Panc1 (cell line): Measurements from ENCODE around the gene PIK3R4.

Experiments
- CTCF ChIP-seq: fragments of 450-650 bp; IDR thresholded peaks from 2 replicates; pipeline ENCODE4 v1.5.1; 2017; ENCODE audit warnings: mild to moderate bottlenecking
- POLR2AphosphoS5 ChIP-seq: IDR thresholded peaks from 2 replicates; pipeline ENCODE4 v1.6.1; 2012; ENCODE audit warnings: mild to moderate bottlenecking, low read depth, low read length, moderate library complexity
- SIN3A ChIP-seq: IDR thresholded peaks from 2 replicates; pipeline ENCODE4 v1.6.1; 2012; ENCODE audit warnings: low read depth, mild to moderate bottlenecking, low read length, moderate library complexity, borderline replicate concordance; ENCODE audit not compliant: insufficient read depth
- TCF7L2 ChIP-seq: IDR thresholded peaks from 2 replicates; pipeline ENCODE4 v1.6.1; 2011; ENCODE audit warnings: mild to moderate bottlenecking, low read depth, low read length, inconsistent platforms
- TF ChIP-seq, protein P1 (sequence below), 2 experiments: IDR thresholded peaks; 2 replicates each; pipeline ENCODE4 v1.6.1; 2011 to 2012; ENCODE audit warnings: low read depth in 2 of 2, control low read depth in 1 of 2, low read length in 1 of 2, mild to moderate bottlenecking in 1 of 2, moderate library complexity in 1 of 2; ENCODE audit not compliant: insufficient read depth in 1 of 2

DNA sequence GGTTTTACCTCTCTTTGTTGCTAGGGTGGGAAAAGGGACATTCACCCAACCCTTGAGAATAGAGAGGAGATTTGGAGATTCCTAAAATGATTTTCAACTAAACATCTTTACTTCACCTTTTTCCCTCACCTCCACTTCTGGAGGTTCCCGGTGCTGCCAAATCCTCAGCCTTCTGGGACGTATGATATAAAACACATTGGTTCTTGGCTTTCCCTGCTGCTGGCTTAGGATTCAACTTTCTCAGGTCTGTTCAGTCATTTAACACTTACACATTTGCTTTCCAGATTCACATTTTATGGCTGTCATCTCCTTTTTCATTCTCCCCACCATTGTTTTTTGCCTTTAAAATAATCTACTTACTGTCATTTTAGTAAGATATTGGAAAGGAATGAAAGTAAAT is 106.6 kb downstream of the PIK3R4 start:
- TF ChIP-seq POLR2AphosphoS5 (no peak), CTCF (no peak), TCF7L2 (no peak), SIN3A (no peak)
- TF ChIP-seq, protein P1, sequence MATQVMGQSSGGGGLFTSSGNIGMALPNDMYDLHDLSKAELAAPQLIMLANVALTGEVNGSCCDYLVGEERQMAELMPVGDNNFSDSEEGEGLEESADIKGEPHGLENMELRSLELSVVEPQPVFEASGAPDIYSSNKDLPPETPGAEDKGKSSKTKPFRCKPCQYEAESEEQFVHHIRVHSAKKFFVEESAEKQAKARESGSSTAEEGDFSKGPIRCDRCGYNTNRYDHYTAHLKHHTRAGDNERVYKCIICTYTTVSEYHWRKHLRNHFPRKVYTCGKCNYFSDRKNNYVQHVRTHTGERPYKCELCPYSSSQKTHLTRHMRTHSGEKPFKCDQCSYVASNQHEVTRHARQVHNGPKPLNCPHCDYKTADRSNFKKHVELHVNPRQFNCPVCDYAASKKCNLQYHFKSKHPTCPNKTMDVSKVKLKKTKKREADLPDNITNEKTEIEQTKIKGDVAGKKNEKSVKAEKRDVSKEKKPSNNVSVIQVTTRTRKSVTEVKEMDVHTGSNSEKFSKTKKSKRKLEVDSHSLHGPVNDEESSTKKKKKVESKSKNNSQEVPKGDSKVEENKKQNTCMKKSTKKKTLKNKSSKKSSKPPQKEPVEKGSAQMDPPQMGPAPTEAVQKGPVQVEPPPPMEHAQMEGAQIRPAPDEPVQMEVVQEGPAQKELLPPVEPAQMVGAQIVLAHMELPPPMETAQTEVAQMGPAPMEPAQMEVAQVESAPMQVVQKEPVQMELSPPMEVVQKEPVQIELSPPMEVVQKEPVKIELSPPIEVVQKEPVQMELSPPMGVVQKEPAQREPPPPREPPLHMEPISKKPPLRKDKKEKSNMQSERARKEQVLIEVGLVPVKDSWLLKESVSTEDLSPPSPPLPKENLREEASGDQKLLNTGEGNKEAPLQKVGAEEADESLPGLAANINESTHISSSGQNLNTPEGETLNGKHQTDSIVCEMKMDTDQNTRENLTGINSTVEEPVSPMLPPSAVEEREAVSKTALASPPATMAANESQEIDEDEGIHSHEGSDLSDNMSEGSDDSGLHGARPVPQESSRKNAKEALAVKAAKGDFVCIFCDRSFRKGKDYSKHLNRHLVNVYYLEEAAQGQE (IDR thresholded peaks at IDR 0.05; ENCODE audit: insufficient read depth in 1 of 2, low read depth in 2 of 2, low read length in 1 of 2): no peak
